Fibroblast of the conjunctiva (primary cell): ENCODE measurements around the gene B3GAT3.
"Not testable (repeated sequence)": the region's sequence is repeated elsewhere in the genome, so short reads cannot be mapped to it uniquely, and the experiment has no call there.

Source experiments
- DNase-seq: peaks from one replicate; pipeline ENCODE4 v3.0.0-alpha.2; 2010; ENCODE audit warnings: low read depth

Gene B3GAT3

DNA sequence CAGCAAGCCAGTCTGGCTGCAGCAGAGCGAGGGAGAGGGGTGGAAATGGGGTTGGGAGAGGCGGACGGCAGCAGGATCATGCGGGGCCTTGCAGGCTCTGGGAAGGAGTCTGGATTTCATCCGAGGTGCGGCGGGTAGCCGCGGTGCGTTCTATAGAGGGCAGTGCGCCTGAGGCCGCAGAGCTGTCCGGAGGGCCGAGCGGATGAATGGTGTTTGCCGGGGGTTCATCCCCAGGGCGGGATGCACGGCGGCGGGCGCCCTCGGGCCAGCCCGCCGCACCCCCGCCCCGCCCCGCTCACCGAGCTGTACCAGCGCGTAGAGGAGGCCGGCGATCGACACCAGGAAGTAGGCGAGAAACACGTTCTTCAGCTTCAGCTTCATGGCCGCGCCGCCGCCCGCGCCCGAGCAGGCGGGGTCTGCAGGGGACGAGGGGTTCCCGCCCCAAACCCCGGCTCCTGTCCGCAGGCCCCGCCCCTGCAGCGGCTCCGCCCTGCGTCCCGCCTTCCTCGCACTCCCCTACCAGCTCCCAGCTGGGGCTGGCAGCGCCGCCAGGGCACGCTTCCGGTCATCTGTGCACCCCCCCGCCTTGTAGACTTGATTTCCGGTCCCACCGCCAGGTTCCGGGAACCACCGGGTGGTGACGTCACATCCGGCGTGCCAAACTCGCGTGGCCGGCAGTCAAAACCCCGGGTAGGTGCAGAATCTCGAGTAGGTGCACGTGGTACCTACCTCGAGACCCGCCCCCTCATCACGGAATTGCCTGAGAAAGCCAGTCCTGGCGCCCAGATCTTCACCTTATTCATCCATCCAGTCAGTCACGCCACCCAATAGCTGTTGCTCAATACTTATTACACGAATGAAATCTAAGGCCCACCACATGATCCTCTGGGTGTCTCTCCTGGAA lies at the start of gene B3GAT3:
TSS of gene B3GAT3 (minus strand) at position 420 of the 904 bp plus-strand sequence. CDS start at position 381, 39 bp downstream.
- DNase-seq = peak; percentile 98

GRCh38 chr11:62671236-62671607 lies 49.4 kb upstream of the B3GAT3 start:
- DNase-seq = no peak

DNA sequence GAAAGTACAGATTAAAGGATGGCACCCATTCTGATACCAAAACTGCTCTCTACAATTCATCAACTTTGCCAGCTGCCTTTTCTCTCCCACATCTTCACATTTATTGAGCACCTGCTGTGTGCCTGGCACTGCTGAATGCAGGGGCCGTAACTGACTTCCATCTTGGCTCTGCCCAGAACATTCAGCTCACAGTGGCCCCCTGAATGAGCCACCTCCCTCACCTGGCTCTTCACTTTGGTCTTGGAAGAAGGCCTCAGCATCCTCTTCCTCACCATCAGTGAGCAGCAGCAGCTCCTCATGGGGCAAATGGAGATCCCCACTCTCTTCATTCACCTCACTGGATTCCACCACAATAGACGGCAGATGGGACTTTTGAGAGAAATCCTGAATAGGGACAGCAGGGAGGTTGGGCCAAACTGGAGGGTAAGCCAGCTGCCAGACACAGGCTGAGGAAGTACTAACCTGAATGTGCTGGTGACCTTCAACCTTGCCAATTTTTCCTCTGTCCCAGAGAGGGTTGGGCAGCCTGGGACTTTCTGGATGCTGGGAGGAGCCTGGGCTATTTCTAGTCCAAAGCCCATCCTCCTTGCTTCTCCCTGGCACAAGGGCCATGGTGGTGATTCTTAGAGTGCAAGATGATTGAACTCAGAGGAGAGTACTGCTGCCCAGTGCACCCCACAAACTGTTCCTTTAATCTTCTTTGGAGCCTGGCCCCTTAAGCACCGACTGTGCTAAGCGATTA lies 47.8 kb upstream of the B3GAT3 start:
- DNase-seq = no peak

DNA sequence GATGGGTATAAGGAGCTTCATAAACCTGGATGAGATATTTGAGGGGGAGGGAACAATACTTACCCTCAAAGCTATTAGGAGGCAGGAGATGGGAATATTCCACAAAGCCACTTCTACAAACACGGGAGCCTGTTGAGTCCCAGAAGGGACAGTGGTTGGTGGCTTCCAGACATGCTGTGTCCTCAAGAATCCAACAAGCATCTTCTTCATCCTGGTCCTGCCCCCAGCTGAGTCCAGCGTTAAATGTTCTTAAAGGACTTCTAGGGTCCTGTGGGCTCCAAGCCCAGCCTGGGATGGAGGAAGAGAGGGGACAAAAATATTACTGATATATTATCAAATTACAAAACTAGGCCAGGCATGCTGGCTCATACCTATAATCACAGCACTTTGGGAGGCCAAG lies 45.7 kb upstream of the B3GAT3 start:
- no peak for DNase-seq

DNA sequence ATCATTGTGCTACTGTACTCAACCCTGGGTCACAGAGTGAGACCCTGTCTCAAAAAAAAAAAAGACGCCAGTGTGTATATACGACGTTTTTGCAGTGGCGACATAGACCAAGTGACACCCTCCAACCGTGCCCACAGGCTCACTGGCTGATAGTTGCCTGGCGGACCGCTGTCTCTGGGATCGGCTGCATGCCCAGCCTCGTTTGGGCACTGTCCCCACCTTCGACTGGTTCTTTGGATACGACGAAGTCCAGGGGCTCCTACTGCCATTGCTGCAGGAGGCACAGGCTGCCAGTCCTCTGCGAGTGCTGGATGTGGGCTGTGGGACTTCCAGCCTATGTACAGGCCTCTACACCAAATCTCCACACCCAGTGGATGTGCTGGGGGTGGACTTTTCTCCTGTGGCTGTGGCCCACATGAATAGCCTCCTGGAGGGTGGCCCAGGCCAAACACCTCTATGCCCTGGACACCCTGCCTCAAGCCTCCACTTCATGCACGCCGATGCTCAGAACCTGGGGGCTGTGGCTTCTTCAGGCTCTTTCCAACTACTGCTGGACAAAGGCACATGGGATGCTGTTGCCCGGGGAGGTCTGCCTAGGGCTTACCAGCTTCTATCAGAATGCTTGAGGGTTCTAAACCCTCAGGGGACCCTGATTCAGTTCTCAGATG lies 44.6 kb upstream of the B3GAT3 start:
- DNase-seq = no peak

GRCh38 chr11:62665599-62666258 lies 43.9 kb upstream of the B3GAT3 start:
- DNase-seq = no peak

DNA sequence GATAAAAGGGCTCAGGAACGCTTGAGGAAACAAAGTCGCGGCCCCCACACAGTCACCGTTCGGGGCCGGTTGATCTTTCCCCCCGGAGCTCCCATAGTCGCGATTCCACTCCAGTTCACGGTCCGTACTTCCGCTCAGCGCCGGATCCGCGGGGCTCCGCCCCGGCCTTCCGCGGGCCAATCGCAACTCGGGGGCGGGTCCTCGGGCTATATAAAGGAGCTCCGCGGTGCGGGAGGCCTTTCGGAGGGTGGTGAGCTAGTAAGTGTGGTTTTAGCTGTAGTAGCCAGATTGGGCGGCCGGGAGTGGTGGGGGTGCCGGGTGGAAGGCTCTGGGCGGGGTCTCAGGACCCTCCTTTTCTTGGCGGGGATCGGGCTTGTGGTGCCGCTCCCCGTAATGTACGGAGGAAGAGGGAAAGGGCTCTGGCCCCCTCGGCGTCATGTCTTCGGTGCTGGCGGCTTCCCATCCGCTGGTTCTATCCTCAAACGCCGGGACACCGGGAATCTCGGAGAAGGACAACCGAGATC lies 43.4 kb upstream of the B3GAT3 start, which contains the start of the genes C11orf98 and CSKMT:
TSS of gene C11orf98 (minus strand) at position 136 of the 524 bp plus-strand sequence. CDS start at position 95, 41 bp downstream.
TSS of gene CSKMT (plus strand) at position 238 of the 524 bp plus-strand sequence. CDS start 568 bp downstream, outside the sequence.
- peak; percentile 89 for DNase-seq

- DNase-seq = no peak
Measured at GRCh38 chr11:62664405-62665074, 42.8 kb upstream of the B3GAT3 start.

DNA sequence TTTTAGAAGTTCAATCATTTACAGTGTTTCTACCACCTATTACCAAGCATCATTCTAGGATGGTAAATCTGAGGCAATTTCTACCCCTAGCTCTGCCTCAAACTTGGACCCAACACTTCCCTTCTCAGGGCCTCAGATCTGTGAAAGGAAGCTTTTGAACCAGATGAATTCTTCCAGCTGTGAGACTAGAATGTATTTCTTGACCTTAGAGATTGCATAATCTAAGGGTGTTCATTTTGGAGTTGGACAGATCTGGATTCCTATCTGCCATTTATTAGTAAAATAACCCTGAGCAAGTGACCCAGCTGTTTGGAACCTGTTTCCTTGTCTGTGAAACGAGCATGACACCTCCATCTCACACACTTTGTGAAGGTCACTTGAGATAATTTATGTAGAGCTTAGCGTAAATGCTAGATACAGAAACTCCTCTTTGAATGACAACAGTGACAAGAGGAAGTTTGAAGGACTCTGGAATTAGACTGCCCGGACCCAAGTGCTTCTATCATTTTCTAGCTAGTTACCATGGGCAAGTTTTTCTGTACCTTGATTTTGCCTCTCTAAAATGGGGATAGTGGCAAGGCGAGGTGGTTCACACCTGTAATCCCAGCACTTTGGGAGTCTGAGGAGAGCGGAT lies 35.1 kb upstream of the B3GAT3 start:
- DNase-seq = no peak

- no peak for DNase-seq
Measured at GRCh38 chr11:62654297-62654696, 32.5 kb upstream of the B3GAT3 start.

DNA sequence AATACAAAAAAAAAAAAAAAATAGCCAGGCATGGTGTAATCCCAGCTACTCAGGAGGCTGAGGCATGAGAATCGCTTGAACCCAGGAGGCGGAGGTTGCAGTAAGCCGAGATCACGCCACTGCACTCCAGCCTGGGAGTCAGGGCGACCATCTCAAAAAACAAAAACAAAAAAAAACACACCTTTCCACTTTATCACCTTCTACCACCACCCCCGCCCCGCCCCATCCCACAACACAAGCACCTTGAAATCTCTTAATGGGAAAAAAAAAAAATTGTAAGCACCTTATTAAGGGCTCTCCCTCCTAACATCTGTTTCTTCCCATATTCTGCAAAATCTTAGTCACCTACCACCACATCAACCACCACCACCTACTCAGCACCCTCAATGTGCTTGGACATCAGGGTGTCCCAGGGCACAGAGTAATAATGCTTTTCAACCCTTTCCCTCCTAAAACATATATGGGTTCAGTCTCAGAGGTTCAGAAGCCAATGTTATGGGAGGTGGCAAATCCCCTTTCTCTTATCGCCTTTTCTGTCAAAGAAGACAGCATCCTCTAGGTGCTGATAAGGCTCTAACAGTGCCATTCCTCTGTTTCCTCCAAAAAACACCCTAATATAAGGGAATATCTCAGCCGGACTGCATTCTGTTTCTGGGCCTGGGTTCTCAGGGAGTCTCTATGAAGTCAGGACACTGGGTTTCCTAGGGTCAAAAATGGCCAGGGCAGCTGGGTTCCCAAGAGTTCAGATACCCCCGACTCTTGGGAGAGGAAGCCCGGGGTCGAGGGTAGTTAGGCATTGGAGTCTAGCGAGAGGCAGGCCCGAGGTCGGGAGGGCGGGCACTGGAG lies 30.6 kb upstream of the B3GAT3 start:
- DNase-seq = no peak

DNA sequence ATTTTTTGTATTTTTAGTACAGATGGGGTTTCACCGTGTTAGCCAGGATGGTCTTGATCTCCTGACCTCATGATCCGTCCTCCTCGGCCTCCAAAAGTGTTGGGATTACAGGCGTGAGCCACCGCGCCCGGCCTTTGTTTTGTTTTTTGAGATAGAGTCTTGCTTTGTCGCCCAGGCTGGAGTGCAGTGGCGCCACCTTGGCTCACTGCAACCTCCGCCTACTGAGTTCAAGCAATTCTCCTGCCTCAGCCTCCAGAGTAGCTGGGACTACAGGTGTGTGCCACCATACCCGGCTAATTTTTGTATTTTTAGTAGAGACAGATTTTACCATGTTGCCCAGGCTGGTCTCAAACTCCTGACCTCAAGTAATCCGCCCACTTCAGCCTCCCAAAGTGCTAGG lies 28.5 kb upstream of the B3GAT3 start:
- DNase-seq = not testable (repeated sequence)

GRCh38 chr11:62649486-62649885 lies 27.7 kb upstream of the B3GAT3 start:
- no peak for DNase-seq

GRCh38 chr11:62648967-62649364 lies 27.2 kb upstream of the B3GAT3 start:
- DNase-seq = no peak

DNA sequence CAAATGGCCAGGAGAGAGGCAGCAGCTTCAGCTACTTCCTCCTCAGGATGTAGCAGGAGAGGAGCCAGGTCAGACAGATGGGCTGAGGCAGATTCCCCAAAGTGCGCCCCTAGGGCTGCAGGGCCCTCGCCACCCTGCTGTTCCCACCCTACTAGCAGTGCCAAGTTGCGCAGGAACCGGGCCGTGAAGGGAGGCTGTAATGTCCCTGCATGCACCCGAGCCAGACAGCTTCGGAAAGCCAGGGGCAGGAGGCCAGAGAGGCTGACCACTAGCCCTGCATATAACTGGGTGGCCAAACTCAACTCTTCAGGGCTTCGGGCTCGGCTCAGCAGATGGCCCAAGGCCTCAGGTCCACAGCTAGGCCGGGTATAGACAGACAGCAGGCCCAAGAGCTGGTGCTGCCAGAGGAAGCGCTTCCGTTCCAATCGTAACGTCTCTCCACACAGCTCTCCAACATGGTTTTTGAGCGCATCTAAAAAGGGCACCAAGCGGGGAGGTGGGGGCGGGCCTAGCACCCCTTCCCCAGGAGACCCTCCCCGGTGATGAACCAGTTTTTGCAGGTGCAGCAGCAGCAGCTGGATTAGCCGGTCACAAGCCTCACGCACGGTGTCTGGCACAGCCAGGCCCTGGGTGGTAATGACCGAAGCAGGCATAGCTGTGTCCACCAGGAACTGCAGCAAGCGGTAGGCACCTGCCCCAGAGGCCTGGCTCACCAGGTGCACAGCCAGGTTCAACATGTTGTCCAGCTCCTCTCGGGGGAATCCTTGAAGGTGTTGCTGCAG lies 26.6 kb upstream of the B3GAT3 start:
- DNase-seq = no peak

GRCh38 chr11:62647609-62648005 lies 25.8 kb upstream of the B3GAT3 start:
- DNase-seq = no peak

GRCh38 chr11:62646825-62647608 lies 25.2 kb upstream of the B3GAT3 start:
- DNase-seq = no peak
